Fibroblast of upper back skin (primary cell): Measurements from ENCODE around the gene RYR3.
"Not testable (repeated sequence)": the region's sequence is repeated elsewhere in the genome, so short reads cannot be mapped to it uniquely, and the experiment has no call there.

Experiments
- DNase-seq: peaks from one replicate; pipeline ENCODE4 v3.0.0-alpha.2; 2013

Gene RYR3

GRCh38 chr15:33524274-33524673 is 213.5 kb downstream of the RYR3 start:
- no peak for DNase-seq

- no peak for DNase-seq
Measured at GRCh38 chr15:33526532-33526931, 215.8 kb downstream of the RYR3 start.

- DNase-seq: no peak
Measured at GRCh38 chr15:33533197-33533596, 222.4 kb downstream of the RYR3 start.

GRCh38 chr15:33534642-33535041 is 223.9 kb downstream of the RYR3 start:
- no peak for DNase-seq

- no peak for DNase-seq
Measured at GRCh38 chr15:33535135-33535534, 224.4 kb downstream of the RYR3 start.

- DNase-seq: no peak
Measured at GRCh38 chr15:33539825-33540573, 229.2 kb downstream of the RYR3 start.

- DNase-seq: no peak
Measured at GRCh38 chr15:33543957-33544356, 233.2 kb downstream of the RYR3 start.

- DNase-seq: no peak
Measured at GRCh38 chr15:33545866-33546265, 235.1 kb downstream of the RYR3 start.

GRCh38 chr15:33547876-33548275 is 237.1 kb downstream of the RYR3 start:
- peak; percentile 42 for DNase-seq

GRCh38 chr15:33551860-33552259 is 241.1 kb downstream of the RYR3 start:
- DNase-seq: no peak

- no peak for DNase-seq
Measured at GRCh38 chr15:33553157-33553556, 242.4 kb downstream of the RYR3 start.

- no peak for DNase-seq
Measured at GRCh38 chr15:33559207-33559890, 248.6 kb downstream of the RYR3 start.

GRCh38 chr15:33561407-33561806 is 250.6 kb downstream of the RYR3 start:
- DNase-seq: no peak

GRCh38 chr15:33561967-33562366 is 251.2 kb downstream of the RYR3 start:
- DNase-seq: no peak

GRCh38 chr15:33565094-33565493 is 254.3 kb downstream of the RYR3 start:
- DNase-seq: peak; percentile 19

GRCh38 chr15:33567652-33568051 is 256.9 kb downstream of the RYR3 start:
- DNase-seq: no peak

GRCh38 chr15:33569036-33569435 is 258.3 kb downstream of the RYR3 start:
- no peak for DNase-seq

GRCh38 chr15:33577911-33578310 is 267.1 kb downstream of the RYR3 start:
- not testable (repeated sequence) for DNase-seq

GRCh38 chr15:33580526-33580925 is 269.8 kb downstream of the RYR3 start:
- no peak for DNase-seq

- DNase-seq: peak; percentile 23
Measured at GRCh38 chr15:33581032-33581431, 270.3 kb downstream of the RYR3 start.

GRCh38 chr15:33584797-33585196 is 274.0 kb downstream of the RYR3 start:
- DNase-seq: peak; percentile 33

- DNase-seq: no peak
Measured at GRCh38 chr15:33586786-33587697, 276.3 kb downstream of the RYR3 start.

- peak; percentile 12 for DNase-seq
Measured at GRCh38 chr15:33587773-33588172, 277.0 kb downstream of the RYR3 start.
